ENCODE data around the gene SLC38A9.

DNA sequence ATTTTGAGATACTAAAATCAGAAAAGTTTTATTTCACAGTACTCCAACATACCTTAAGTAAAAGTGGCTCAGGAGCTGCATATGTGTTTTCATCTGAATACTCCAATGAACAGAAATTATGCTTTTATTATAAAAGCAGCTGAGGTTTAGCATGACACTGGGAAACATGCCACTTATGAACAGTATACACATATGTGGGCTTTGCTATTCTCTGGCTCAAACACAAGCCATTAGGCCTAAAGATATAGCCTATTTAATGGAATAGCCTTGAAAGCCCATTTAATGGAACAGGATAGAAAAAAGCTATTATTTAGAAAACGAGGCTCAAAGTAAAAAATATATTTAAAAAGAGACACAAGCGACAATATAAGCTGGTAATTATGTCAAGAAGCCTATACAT is 74.1 kb downstream of the SLC38A9 start:
- TF ChIP-seq, protein P1, sequence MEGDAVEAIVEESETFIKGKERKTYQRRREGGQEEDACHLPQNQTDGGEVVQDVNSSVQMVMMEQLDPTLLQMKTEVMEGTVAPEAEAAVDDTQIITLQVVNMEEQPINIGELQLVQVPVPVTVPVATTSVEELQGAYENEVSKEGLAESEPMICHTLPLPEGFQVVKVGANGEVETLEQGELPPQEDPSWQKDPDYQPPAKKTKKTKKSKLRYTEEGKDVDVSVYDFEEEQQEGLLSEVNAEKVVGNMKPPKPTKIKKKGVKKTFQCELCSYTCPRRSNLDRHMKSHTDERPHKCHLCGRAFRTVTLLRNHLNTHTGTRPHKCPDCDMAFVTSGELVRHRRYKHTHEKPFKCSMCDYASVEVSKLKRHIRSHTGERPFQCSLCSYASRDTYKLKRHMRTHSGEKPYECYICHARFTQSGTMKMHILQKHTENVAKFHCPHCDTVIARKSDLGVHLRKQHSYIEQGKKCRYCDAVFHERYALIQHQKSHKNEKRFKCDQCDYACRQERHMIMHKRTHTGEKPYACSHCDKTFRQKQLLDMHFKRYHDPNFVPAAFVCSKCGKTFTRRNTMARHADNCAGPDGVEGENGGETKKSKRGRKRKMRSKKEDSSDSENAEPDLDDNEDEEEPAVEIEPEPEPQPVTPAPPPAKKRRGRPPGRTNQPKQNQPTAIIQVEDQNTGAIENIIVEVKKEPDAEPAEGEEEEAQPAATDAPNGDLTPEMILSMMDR (IDR thresholded peaks at IDR 0.05; ENCODE audit: low read depth, low read length): no peak
- TF ChIP-seq EZH2phosphoT487 (IDR thresholded peaks at IDR 0.05; ENCODE audit: low read depth): no peak

All from OCI-LY3 (cell line).